ENCODE data around the gene HOMER3. TPM values are rescaled to one million over a fixed set of nuclear protein-coding genes. Genes with fewer than 3 reads are reported as not detected.

Gene HOMER3
- total RNA-seq, 4 donors from 2014 or later: 16.6 to 47.8 (median 40.6) TPM

DNA sequence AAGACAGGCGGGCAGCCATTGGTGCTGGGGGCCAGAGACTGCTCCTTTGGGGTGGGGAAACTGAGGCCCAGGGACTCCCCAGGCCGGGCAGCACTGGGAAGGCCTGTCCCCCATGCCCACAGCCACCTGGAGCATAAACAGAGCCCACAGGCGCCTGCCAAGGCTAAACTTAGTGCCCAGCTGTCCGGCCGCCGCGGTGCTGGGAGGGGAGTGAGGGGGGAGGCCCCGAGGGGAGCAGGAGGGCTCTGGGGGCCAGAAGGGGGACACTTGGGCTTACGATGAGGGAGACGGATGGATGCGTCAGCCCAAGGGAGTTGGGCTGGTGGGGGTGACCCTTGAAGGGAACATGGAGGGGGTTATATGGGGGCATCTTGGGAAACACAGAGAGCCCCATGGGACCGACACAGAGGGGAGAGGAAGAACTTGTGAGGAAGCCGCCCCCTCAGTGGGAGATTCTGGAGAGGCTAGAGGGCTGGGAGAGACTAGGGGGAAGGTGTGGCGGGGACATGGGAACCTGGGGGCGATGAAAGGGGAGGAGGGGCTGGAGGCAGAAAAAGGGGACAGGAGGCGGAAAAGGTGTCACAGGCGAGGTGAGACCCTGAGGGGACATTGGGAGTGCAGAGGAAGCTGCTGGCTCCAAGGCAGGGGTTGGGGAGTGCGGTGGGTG lies 47.3 kb downstream of the HOMER3 start:
- DNase-seq (ENCODE audit: low spot score) (no peak), ATAC-seq (ENCODE audit: low FRiP score) (no peak)
- TF ChIP-seq, protein P1, sequence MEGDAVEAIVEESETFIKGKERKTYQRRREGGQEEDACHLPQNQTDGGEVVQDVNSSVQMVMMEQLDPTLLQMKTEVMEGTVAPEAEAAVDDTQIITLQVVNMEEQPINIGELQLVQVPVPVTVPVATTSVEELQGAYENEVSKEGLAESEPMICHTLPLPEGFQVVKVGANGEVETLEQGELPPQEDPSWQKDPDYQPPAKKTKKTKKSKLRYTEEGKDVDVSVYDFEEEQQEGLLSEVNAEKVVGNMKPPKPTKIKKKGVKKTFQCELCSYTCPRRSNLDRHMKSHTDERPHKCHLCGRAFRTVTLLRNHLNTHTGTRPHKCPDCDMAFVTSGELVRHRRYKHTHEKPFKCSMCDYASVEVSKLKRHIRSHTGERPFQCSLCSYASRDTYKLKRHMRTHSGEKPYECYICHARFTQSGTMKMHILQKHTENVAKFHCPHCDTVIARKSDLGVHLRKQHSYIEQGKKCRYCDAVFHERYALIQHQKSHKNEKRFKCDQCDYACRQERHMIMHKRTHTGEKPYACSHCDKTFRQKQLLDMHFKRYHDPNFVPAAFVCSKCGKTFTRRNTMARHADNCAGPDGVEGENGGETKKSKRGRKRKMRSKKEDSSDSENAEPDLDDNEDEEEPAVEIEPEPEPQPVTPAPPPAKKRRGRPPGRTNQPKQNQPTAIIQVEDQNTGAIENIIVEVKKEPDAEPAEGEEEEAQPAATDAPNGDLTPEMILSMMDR (IDR thresholded peaks at IDR 0.05): no peak

DNA sequence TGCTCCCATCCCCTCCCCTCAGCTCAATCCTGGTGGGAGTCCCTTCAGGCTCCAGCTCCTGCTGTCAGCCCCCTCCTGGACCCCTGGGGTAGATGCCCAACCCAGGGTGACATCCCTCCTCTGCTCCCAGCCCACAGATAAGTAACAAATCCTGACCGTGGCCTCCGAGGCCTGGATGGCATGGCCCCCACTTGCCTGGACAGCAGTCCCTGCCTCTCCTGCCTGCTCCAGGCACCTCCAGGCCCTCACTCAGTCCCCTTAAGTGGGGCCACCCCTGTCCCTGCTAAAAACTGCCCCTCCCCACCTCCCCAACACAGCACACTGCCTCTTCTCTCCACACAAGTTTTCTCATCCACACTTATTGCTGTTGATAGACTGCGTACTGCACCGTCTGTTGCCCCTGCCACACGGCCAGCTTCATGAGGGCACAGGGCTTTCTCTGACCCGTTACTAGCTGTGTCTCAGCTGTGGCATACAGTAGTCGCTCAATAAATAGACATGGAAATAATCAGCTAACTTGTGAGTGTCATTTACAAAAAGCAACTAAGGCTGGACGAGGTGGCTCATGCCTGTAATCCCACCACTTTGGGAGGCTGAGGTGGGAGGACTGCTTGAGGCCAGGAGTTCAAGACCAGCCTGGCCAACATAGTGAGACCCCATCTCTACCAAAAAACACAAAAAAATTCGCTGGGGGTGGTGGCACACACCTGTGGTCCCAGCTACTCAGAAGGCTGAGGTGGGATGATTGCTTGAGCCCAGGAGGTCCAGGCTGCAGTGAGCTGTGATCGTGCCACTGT lies 50.9 kb downstream of the HOMER3 start:
- DNase-seq (ENCODE audit: low spot score) (no peak), ATAC-seq (ENCODE audit: low FRiP score) (no peak)
- TF ChIP-seq, protein P1 (IDR thresholded peaks at IDR 0.05): no peak

DNA sequence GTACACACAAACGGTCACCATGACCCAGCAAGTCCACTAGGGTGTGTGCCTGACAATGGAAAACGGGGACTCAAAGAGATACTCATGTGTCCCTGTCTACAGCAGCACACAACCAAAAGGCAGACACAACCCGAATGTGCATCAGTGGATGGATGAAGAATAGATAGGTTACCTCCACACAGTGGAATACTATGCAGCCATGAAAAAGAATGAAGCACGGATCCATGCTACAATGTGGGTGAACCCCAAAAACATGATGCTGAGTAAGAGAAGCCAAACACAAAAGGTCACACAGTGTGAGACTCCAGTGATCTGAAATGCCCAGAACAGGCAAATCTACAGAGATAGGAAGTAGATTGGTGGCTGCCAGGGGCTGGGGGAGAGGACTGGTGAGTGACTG lies 54.0 kb downstream of the HOMER3 start:
- no peak for ATAC-seq (ENCODE audit: low FRiP score)
- no peak for DNase-seq (ENCODE audit: low spot score)
- TF ChIP-seq, protein P1 (IDR thresholded peaks at IDR 0.05): no peak

DNA sequence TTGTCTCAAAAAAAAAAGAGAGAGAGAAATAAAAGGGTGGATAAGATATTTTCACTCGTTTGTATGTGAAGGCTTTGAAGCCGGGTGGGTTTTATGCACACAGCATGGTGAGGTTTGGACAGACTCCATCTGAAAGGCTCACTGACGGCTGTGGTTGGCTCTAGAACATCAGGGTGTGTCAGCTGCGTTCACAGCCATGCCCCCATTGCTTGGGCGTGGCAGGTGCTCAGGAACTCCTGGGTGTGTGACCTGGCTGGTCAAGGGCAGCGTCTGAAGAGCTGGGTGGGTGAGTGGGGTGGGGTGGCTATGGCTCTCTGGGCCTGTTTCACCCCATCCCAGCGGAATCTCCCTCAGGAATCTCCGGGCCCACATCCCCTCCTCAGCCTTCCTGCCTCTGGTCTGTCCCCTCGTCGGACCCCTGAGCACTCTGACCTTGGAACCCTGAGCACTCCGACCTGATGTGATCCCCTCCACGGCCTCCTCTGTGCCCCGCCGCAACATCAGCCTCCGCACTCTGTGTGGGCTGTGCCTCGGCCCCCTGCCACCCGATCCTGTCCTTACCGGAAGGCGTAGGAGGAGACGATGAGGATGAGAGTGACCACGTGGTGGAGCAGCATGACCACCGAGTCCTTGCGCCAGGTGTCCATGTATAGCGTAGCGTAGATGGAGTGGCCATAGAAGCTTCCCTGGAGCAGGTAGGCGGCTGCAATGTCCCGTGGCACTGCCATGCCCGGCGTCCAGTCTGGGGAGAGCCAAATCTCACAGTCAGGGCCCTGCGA lies 57.3 kb downstream of the HOMER3 start:
- TF ChIP-seq, protein P1 (IDR thresholded peaks at IDR 0.05): no peak
- no peak for ATAC-seq (ENCODE audit: low FRiP score)
- DNase-seq (ENCODE audit: low spot score): no peak

DNA sequence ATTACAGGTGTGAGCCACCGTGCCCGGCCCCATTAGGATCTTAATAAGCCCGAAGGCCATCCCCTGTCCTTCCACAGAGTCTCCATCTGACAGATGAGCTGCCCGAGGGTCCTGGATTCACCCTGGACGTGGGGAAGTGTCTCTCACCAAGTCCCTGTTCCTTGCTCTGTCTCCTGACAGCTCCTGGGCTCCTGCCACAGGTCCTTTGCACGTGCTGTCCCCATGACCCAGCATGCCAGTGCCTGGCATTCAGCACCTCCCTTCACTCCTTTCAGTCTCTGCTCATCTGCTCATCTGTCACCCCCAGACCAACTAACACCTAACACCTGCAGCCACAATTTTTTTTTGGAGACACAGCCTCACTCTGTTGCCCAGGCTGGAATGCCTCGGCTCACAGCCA lies 59.5 kb downstream of the HOMER3 start:
- TF ChIP-seq, protein P1 (IDR thresholded peaks at IDR 0.05): no peak
- DNase-seq (ENCODE audit: low spot score) (no peak), ATAC-seq (ENCODE audit: low FRiP score) (no peak)

DNA sequence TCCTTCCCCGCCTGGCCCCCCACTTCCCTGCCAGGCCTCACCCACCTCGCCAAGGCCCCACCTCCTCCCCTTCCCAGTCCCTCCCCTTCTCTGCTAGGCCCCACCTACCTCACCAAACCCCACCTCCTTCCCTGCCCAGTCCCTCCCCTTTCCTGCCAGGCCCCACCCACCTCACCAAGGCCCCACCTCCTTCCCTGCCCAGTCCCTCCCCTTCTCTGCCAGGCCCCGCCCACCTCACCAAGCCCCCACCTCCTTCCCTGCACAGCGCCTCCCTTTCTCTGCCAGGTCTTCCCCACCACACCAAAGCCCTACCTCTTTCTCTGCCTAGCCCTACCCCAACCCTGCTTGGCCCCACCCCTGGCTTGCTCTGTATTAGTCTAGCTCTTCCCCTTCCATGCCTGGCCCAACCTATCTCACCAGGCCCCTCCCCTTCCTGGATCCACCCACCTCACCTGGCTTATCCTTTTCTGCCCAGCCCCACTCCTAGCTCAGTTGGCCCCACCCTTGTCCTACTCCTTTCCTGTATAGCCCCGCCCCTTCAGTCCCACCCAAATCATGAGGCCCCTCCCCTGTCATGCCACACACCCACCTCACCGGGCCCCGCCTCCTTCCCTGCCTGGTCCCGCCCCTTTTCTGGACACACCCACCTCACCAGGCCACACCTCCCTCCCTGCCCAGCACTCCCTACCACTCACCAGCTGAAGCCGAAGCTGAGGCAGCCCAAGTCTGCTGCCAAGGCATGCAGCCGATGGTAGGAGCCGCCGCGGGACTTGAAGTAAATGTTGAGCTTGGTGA lies 61.2 kb downstream of the HOMER3 start:
- DNase-seq (ENCODE audit: low spot score) (no peak), ATAC-seq (ENCODE audit: low FRiP score) (no peak)
- TF ChIP-seq, protein P1 (IDR thresholded peaks at IDR 0.05): no peak
